Measurements from ENCODE around the gene LMX1A.

- no peak for TF ChIP-seq GATA3 (IDR thresholded peaks at IDR 0.05; ENCODE audit: low read depth, low read length)
- TF ChIP-seq GATA2 (IDR thresholded peaks at IDR 0.05; ENCODE audit: low read depth, low read length): no peak
These were observed 12.8 kb upstream of the LMX1A start for GRCh38 chr1:165369255-165369848.
